Heart left ventricle (tissue), 13 donors: Measurements from ENCODE around the gene COL16A1.

Source experiments
- CTCF ChIP-seq, 12 donors: fragments of 200-600 bp; sonication (generic) in 4 of 12; IDR thresholded peaks; one replicate each; pipeline versions ENCODE4 v1.5.0 to v1.8.0; 2018 to 2022; ENCODE audit warnings: antibody characterized with exemption in 12 of 12, mild to moderate bottlenecking in 5 of 12
- POLR2A ChIP-seq, 2 donors: fragments of 450-650 bp; IDR thresholded peaks; one replicate each; pipeline ENCODE4 v1.6.1; 2017; ENCODE audit warnings: antibody characterized with exemption in 2 of 2, mild to moderate bottlenecking in 2 of 2, moderate library complexity in 2 of 2
- donor health status: ischemic (EF 13 %, LVEDD 7.1; RV severe dilation, severe dysfunction).
- donor health status: DM: no; HTN: yes; CAD: no.
- donor health status: DM: no; HTN: no; CAD: no.
- donor health status: ischemic (EF 25% LVEDD 6.9; RV normal size, moderate dysfunction).
- donor health status: ischemic (EF 25% LVEDD 5.7; RV mildly dilated, moderate dysfunction).
- donor health status: ischemic (EF 35%, LVEDD 5.7; RV mildly dilated, moderate dysfunction).
- donor health status: nonischemic (EF 11% LVEDD 7.7; RV severe dilation, severe dysfunction).
- donor health status: DM: yes; HTN: yes; CAD: no.
- donor health status: PGD.
- donor health status: ischemic (EF 29% LVEDD 5.4; RV normal size, mild dysfunction).
- donor health status: nonischemic (EF 23%, LVEDD 6.1; RV moderate dilation, normal function).

- no peak for TF ChIP-seq POLR2A (IDR thresholded peaks at IDR 0.05)
- no peak for TF ChIP-seq CTCF (IDR thresholded peaks at IDR 0.05)
Observed at GRCh38 chr1:31732343-31732742, 28.5 kb upstream of the COL16A1 start.
